ENCODE measurements around the gene ANGPT4. TPM values are rescaled to one million over a fixed set of nuclear protein-coding genes. Genes with fewer than 3 reads are reported as not detected.

Gene ANGPT4
- total and polyA plus RNA-seq, 9 of the 15 experiments (the other 6 are each of a cell fraction or from before 2014, with no cell fraction given) = not detected

DNA sequence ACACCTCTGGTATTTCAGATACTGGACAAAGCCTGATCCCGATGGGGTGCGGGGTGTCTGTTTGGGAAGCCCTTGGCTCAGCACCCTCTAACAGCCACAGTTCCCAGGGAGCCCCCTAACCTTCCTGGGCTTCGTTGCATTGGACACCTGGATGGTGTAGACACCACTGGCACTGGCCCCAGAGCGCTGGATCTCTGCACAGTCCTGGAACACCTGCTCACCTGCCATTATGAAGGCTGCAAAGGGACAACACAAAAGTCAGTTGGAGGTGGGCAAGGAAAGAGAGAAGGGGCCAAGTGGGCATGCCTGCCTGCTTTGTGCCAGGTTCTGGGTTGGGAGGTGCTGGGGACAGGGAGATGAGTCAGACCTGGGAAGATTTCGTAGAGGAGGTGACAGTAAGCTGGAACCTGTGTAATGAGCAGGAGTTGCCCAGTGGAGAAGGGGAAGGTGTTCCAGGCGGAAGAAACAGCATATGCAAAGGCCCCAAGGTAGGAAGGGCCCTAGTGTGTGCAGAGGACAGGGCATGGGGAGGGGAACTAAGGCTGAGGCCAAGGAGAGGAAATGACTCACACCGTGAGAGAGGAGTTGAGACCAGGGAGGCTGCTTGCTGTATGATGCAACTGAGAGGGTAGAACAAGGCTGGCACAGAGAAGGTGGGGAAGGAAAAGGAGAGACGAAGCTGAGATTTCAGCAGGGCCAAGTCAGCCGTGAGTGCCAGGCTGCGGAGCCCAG is 34.9 kb downstream of the ANGPT4 start:
- in situ Hi-C loops (cut with MboI) (no loop called here), intact Hi-C loops (cut with micrococcal nuclease) (no loop called here)
- Histone ChIP-seq H3K9me3 (replicated peaks; ENCODE audit: control insufficient read depth, insufficient read depth, low read depth, low read length) (no peaks in the 10 kb centered on the region), H3K9ac (ENCODE audit: insufficient read depth in 1 of 2, low read depth in 2 of 2, low read length in 2 of 2) (no peak overlapping the region), H3K4me3 (no peak overlapping the region), H3K36me3 (ENCODE audit: control insufficient read depth, insufficient read depth, low read length) (no peaks in the 10 kb centered on the region), H3K27ac (ENCODE audit: extremely low read depth, low read depth, low read length) (no peak overlapping the region), H3K79me2 (ENCODE audit: control insufficient read depth, insufficient read depth, low read length) (no peaks in the 10 kb centered on the region), H3K9me1 (ENCODE audit: control insufficient read depth, insufficient read depth, low read length) (no peaks in the 10 kb centered on the region), H3K27me3 (ENCODE audit: control insufficient read depth in 2 of 2, insufficient read depth in 2 of 2, low read length in 2 of 2) (peaks cover 0 to 11% of the 10 kb centered on the region in 2 experiments; a peak in 2 of 5 replicates), H4K20me1 (replicated peaks; ENCODE audit: control insufficient read depth, insufficient read depth, low read length) (no peaks in the 10 kb centered on the region), H3K4me1 (replicated peaks in 1 of 2; ENCODE audit: control insufficient read depth in 2 of 2, insufficient read depth in 2 of 2, low read length in 2 of 2) (peaks cover 0 to 6% of the 10 kb centered on the region in 2 experiments; a peak in 2 of 5 replicates), H3K4me2 (ENCODE audit: insufficient read depth, low read length) (no peak overlapping the region), H2AFZ (ENCODE audit: low read depth, low read length) (no peak overlapping the region)
- CTCF ChIA-PET (ENCODE audit: low intra/inter-chr PET ratio) = no interaction called here
- ATAC-seq = no peak
- BruUV-seq (replicated peaks) = no TSS peak
- POLR2A ChIA-PET = no interaction called here
- DNase-seq (ENCODE audit: extremely low read depth in 1 of 4, low spot score in 3 of 4) = peak in 1 of 4 experiments; percentile 3
- no peak for FAIRE-seq
- 2% methylated on average over 8 of the region's 10 CpGs for WGBS (ENCODE audit: insufficient coverage, low coverage, missing lambda C conversion rate)
- TF ChIP-seq, protein P1, sequence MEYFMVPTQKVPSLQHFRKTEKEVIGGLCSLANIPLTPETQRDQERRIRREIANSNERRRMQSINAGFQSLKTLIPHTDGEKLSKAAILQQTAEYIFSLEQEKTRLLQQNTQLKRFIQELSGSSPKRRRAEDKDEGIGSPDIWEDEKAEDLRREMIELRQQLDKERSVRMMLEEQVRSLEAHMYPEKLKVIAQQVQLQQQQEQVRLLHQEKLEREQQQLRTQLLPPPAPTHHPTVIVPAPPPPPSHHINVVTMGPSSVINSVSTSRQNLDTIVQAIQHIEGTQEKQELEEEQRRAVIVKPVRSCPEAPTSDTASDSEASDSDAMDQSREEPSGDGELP (CRISPR knock-in tag; IDR thresholded peaks at IDR 0.05; ENCODE audit: borderline replicate concordance) = no peak
- TF ChIP-seq TAF1 (IDR thresholded peaks at IDR 0.05; ENCODE audit: control insufficient read depth, extremely low read depth, insufficient read depth, low read length, severe bottlenecking) (no peak), MCM7 (IDR thresholded peaks at IDR 0.05) (no peak), ZFP30 (CRISPR knock-in tag; IDR thresholded peaks at IDR 0.05; ENCODE audit: borderline replicate concordance) (no peak), SLC30A9 (CRISPR knock-in tag; IDR thresholded peaks at IDR 0.05) (no peak), ZNF696 (CRISPR knock-in tag; conservative IDR thresholded peaks at IDR 0.05) (no peak), NRF1 (conservative IDR thresholded peaks at IDR 0.05 in 1 of 2, IDR thresholded peaks at IDR 0.05 in 1 of 2) (no peak), CSDE1 (IDR thresholded peaks at IDR 0.05) (no peak), PPARD (CRISPR knock-in tag; IDR thresholded peaks at IDR 0.05) (no peak), GABPB2 (CRISPR knock-in tag; conservative IDR thresholded peaks at IDR 0.05) (no peak), SRSF7 (optimal IDR thresholded peaks at IDR 0.05; ENCODE audit: low read depth, low read length) (no peak), POLR2B (IDR thresholded peaks at IDR 0.05; ENCODE audit: low read depth, partially characterized antibody) (no peak), SREBF1 (IDR thresholded peaks at IDR 0.05; ENCODE audit: borderline replicate concordance, low read depth, low read length) (no peak)
- TF ChIP-seq, protein P2, sequence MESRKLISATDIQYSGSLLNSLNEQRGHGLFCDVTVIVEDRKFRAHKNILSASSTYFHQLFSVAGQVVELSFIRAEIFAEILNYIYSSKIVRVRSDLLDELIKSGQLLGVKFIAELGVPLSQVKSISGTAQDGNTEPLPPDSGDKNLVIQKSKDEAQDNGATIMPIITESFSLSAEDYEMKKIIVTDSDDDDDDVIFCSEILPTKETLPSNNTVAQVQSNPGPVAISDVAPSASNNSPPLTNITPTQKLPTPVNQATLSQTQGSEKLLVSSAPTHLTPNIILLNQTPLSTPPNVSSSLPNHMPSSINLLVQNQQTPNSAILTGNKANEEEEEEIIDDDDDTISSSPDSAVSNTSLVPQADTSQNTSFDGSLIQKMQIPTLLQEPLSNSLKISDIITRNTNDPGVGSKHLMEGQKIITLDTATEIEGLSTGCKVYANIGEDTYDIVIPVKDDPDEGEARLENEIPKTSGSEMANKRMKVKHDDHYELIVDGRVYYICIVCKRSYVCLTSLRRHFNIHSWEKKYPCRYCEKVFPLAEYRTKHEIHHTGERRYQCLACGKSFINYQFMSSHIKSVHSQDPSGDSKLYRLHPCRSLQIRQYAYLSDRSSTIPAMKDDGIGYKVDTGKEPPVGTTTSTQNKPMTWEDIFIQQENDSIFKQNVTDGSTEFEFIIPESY (CRISPR knock-in tag; IDR thresholded peaks at IDR 0.05) = no peak
- TF ChIP-seq, protein P3, sequence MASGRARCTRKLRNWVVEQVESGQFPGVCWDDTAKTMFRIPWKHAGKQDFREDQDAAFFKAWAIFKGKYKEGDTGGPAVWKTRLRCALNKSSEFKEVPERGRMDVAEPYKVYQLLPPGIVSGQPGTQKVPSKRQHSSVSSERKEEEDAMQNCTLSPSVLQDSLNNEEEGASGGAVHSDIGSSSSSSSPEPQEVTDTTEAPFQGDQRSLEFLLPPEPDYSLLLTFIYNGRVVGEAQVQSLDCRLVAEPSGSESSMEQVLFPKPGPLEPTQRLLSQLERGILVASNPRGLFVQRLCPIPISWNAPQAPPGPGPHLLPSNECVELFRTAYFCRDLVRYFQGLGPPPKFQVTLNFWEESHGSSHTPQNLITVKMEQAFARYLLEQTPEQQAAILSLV (tag; IDR thresholded peaks at IDR 0.05) = no peak
- TF ChIP-seq, protein P4, sequence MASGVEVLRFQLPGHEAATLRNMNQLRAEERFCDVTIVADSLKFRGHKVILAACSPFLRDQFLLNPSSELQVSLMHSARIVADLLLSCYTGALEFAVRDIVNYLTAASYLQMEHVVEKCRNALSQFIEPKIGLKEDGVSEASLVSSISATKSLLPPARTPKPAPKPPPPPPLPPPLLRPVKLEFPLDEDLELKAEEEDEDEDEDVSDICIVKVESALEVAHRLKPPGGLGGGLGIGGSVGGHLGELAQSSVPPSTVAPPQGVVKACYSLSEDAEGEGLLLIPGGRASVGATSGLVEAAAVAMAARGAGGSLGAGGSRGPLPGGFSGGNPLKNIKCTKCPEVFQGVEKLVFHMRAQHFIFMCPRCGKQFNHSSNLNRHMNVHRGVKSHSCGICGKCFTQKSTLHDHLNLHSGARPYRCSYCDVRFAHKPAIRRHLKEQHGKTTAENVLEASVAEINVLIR (CRISPR knock-in tag; IDR thresholded peaks at IDR 0.05) = no peak

Measured in K562 (cell line).